Heart left ventricle (tissue), 16 donors: Measurements from ENCODE around the gene PARD3B. TPM values are rescaled to one million over a fixed set of nuclear protein-coding genes. Genes with fewer than 3 reads are reported as not detected.

Experiments used
- ATAC-seq, 4 donors: fragments of 200-7000 bp; cut with Tn5 transposase; one replicate each; pipeline ENCODE4 v1.9.1; 2020 to 2022; ENCODE audit warnings: moderate library complexity in 4 of 4, mild to moderate bottlenecking in 3 of 4, moderate number of reproducible peaks in 1 of 4
- DNase-seq, 5 donors: peaks; one replicate each; pipeline ENCODE4 v3.0.0-alpha.2; 2020
- H3K27ac ChIP-seq, 12 donors: fragments of 200-600 bp; sonication (generic) in 4 of 12; one replicate each; pipeline versions ENCODE4 v1.5.0 to v1.8.0; 2016 to 2022; ENCODE audit warnings: mild to moderate bottlenecking in 2 of 12
- H3K27me3 ChIP-seq, 9 donors: fragments of 200-600 bp; sonication (generic) in 2 of 9; one replicate each; pipeline versions ENCODE4 v1.5.1 to v1.8.0; 2016 to 2022; ENCODE audit warnings: mild to moderate bottlenecking in 3 of 9
- H3K36me3 ChIP-seq, 9 donors: fragments of 200-600 bp; sonication (generic) in 2 of 9; one replicate each; pipeline versions ENCODE4 v1.5.0 to v1.8.0; 2018 to 2022; ENCODE audit warnings: mild to moderate bottlenecking in 2 of 9
- H3K4me1 ChIP-seq, 12 donors: fragments of 200-600 bp; sonication (generic) in 4 of 12; one replicate each; pipeline versions ENCODE4 v1.5.0 to v1.8.0; 2016 to 2022; ENCODE audit warnings: mild to moderate bottlenecking in 3 of 12
- H3K4me3 ChIP-seq, 12 donors: fragments of 200-600 bp; sonication (generic) in 4 of 12; one replicate each; pipeline versions ENCODE4 v1.5.0 to v1.8.0; 2017 to 2022; ENCODE audit warnings: mild to moderate bottlenecking in 9 of 12, moderate library complexity in 4 of 12
- H3K9me3 ChIP-seq, 12 donors: fragments of 200-600 bp; sonication (generic) in 4 of 12; one replicate each; pipeline versions ENCODE4 v1.5.0 to v1.8.0; 2016 to 2022; ENCODE audit warnings: mild to moderate bottlenecking in 1 of 12
- CTCF ChIP-seq, 12 donors: fragments of 200-600 bp; sonication (generic) in 4 of 12; IDR thresholded peaks; one replicate each; pipeline versions ENCODE4 v1.5.0 to v1.8.0; 2018 to 2022; ENCODE audit warnings: antibody characterized with exemption in 12 of 12, mild to moderate bottlenecking in 5 of 12
- POLR2A ChIP-seq, 2 donors: fragments of 450-650 bp; IDR thresholded peaks; one replicate each; pipeline ENCODE4 v1.6.1; 2017; ENCODE audit warnings: antibody characterized with exemption in 2 of 2, mild to moderate bottlenecking in 2 of 2, moderate library complexity in 2 of 2
- WGBS, 4 donors: extraction: QIAGEN DNeasy Blood & Tissue Kit in 2 of 4; methylation state at CpG; one replicate each; pipeline versions ENCODE4 v1.1.5 to v1.1.7; 2013 to 2018; 5-methylcytosine and 5-hydroxymethylcytosine counted together
- intact Hi-C, 10 donors: fragments of 100-400 bp; cut with DNase I; formaldehyde crosslinking; loops; one replicate each; pipeline versions ENCODE4 v1.11.1 to v1.14.2; 2022
- polyA plus RNA-seq, 2 donors: library from polyadenylated mRNA; stranded (reverse); fragments of 200-250 nt; gene quantifications; one replicate each; pipeline ENCODE4 v1.2.3, GENCODE V29; 2013
- total RNA-seq, 9 donors: library from RNA; depleted of rRNA in 2 of 9; stranded (reverse); fragments of >200 nt in 2 of 9; fragmentation: NEBNext Ultra II Directional in 3 of 9; extraction: Animal tissue kit (Norgen Biotek cat#: 25700) in 3 of 9; gene quantifications; one replicate each; pipeline versions ENCODE4 v1.1.0 to v1.2.4, GENCODE V29; 2016 to 2023
- donor health status: ischemic (EF 13 %, LVEDD 7.1; RV severe dilation, severe dysfunction).
- donor health status: healthy with polysubstance abuse.
- donor health status: DM: no; HTN: yes; CAD: no.
- donor health status: DM: no; HTN: no; CAD: no.
- donor health status: ischemic (EF 25% LVEDD 6.9; RV normal size, moderate dysfunction).
- donor health status: ischemic (EF 25% LVEDD 5.7; RV mildly dilated, moderate dysfunction).
- donor health status: healthy.
- donor health status: DM: yes; HTN: yes; CAD: no.
- donor health status: ischemic (EF 35%, LVEDD 5.7; RV mildly dilated, moderate dysfunction).
- donor health status: nonischemic (EF 11% LVEDD 7.7; RV severe dilation, severe dysfunction).
- donor health status: DM: yes; HTN: yes; CAD: no.
- donor health status: PGD.
- donor health status: ischemic (EF 29% LVEDD 5.4; RV normal size, mild dysfunction).
- donor health status: nonischemic (EF 23%, LVEDD 6.1; RV moderate dilation, normal function).

Gene PARD3B
- total and polyA plus RNA-seq, 11 donors: 0.71 to 15.1 (median 6.2) TPM

GRCh38 chr2:205499006-205499405, 953.7 kb downstream of the PARD3B start:
- TF ChIP-seq CTCF (IDR thresholded peaks at IDR 0.05): no peak
- TF ChIP-seq POLR2A (IDR thresholded peaks at IDR 0.05): no peak
- H3K27me3 ChIP-seq: no peaks in the 10 kb centered on the region
- 74 to 82% (median 78%) methylated on average over 3 of the region's 3 CpGs for WGBS, 4 donors
- H3K36me3 ChIP-seq: peaks cover 0 to 11% (median 0%) of the 10 kb centered on the region in 9 donors
- intact Hi-C loops: no loop called here
- peaks cover 0 to 5% (median 0%) of the 10 kb centered on the region in 12 donors for H3K9me3 ChIP-seq
- H3K4me3 ChIP-seq: no peak overlapping the region
- no peak for DNase-seq
- H3K4me1 ChIP-seq: peaks cover 0 to 10% (median 0%) of the 10 kb centered on the region in 12 donors
- no peak for ATAC-seq
- no peak overlapping the region for H3K27ac ChIP-seq

- peaks cover 0 to 10% (median 0%) of the 10 kb centered on the region in 12 donors for H3K4me1 ChIP-seq
- no peak for TF ChIP-seq POLR2A (IDR thresholded peaks at IDR 0.05)
- TF ChIP-seq CTCF (IDR thresholded peaks at IDR 0.05): no peak
- no peak overlapping the region for H3K27ac ChIP-seq
- ATAC-seq (no peak), DNase-seq (no peak)
- no peak overlapping the region for H3K4me3 ChIP-seq
- H3K36me3 ChIP-seq: peaks cover 0 to 11% (median 0%) of the 10 kb centered on the region in 9 donors
- no peaks in the 10 kb centered on the region for H3K27me3 ChIP-seq
- WGBS, 4 donors: 84 to 93% (median 90%) methylated on average over 4 of the region's 4 CpGs
- peaks cover 0 to 5% (median 0%) of the 10 kb centered on the region in 12 donors for H3K9me3 ChIP-seq
- intact Hi-C loops: no loop called here
Measured at GRCh38 chr2:205500065-205500464, 954.8 kb downstream of the PARD3B start.

GRCh38 chr2:205500951-205501350, 955.7 kb downstream of the PARD3B start:
- Histone ChIP-seq H3K27ac (no peak overlapping the region), H3K9me3 (peaks cover 0 to 5% (median 0%) of the 10 kb centered on the region in 12 donors), H3K4me1 (peaks cover 0 to 10% (median 0%) of the 10 kb centered on the region in 12 donors), H3K4me3 (no peak overlapping the region), H3K36me3 (peaks cover 0 to 11% (median 0%) of the 10 kb centered on the region in 9 donors), H3K27me3 (no peaks in the 10 kb centered on the region)
- DNase-seq: no peak
- TF ChIP-seq CTCF (IDR thresholded peaks at IDR 0.05) (no peak), POLR2A (IDR thresholded peaks at IDR 0.05) (no peak)
- ATAC-seq: no peak
- intact Hi-C loops: no loop called here
- 95 to 100% (median 98%) methylated on average over 6 of the region's 6 CpGs for WGBS, 4 donors

GRCh38 chr2:205501826-205502225, 956.6 kb downstream of the PARD3B start:
- TF ChIP-seq POLR2A (IDR thresholded peaks at IDR 0.05) (no peak), CTCF (IDR thresholded peaks at IDR 0.05) (no peak)
- Histone ChIP-seq H3K27me3 (no peaks in the 10 kb centered on the region), H3K27ac (no peak overlapping the region), H3K4me3 (no peak overlapping the region), H3K9me3 (peaks cover 0 to 5% (median 0%) of the 10 kb centered on the region in 12 donors), H3K36me3 (peaks cover 0 to 11% (median 0%) of the 10 kb centered on the region in 9 donors), H3K4me1 (peaks cover 0 to 6% (median 0%) of the 10 kb centered on the region in 12 donors)
- DNase-seq (no peak), ATAC-seq (no peak)
- intact Hi-C loops: no loop called here
- 67 to 78% (median 69%) methylated on average over 7 of the region's 7 CpGs for WGBS, 4 donors
